ENCODE results near the gene CBLC.

GRCh38 chr19:44794610-44795009 lies 16.9 kb downstream of the CBLC start:
- TF ChIP-seq CTCF (IDR thresholded peaks at IDR 0.05) (no peak), RORB (CRISPR knock-in tag; IDR thresholded peaks at IDR 0.05) (no peak), CREM (CRISPR knock-in tag; IDR thresholded peaks at IDR 0.05) (no peak), NFYB (CRISPR knock-in tag; conservative IDR thresholded peaks at IDR 0.05; ENCODE audit: low read depth) (no peak), ZNF263 (CRISPR knock-in tag; IDR thresholded peaks at IDR 0.05; ENCODE audit: low read depth) (no peak), ESRRA (CRISPR knock-in tag; IDR thresholded peaks at IDR 0.05; ENCODE audit: borderline replicate concordance) (no peak), E2F1 (CRISPR knock-in tag; IDR thresholded peaks at IDR 0.05) (no peak), MYBL2 (CRISPR knock-in tag; IDR thresholded peaks at IDR 0.05) (no peak), KAT7 (CRISPR knock-in tag; IDR thresholded peaks at IDR 0.05; ENCODE audit: borderline replicate concordance) (no peak), FOXP1 (CRISPR knock-in tag; IDR thresholded peaks at IDR 0.05; ENCODE audit: borderline replicate concordance) (no peak), SMAD3 (CRISPR knock-in tag; IDR thresholded peaks at IDR 0.05; ENCODE audit: borderline replicate concordance) (no peak), USF1 (CRISPR knock-in tag; IDR thresholded peaks at IDR 0.05) (no peak), FOXJ3 (CRISPR knock-in tag; IDR thresholded peaks at IDR 0.05; ENCODE audit: borderline replicate concordance) (no peak)
